HepG2 (cell line): ENCODE results near the gene PSMB3. TPM values are rescaled to one million over a fixed set of nuclear protein-coding genes. Genes with fewer than 3 reads are reported as not detected.
"Not testable (repeated sequence)": the region's sequence is repeated elsewhere in the genome, so short reads cannot be mapped to it uniquely, and the experiment has no call there.

Source experiments
- ATAC-seq: fragments of 200-7000 bp; cut with Tn5 transposase; 3 replicates; pipeline ENCODE4 v1.9.1; 2020; ENCODE audit warnings: mild to moderate bottlenecking, moderate library complexity
- BruUV-seq: library from RNA; stranded (reverse); fragments of 400-500 nt; replicated peaks from 2 replicates; lab custom pipeline; 2021; lab: Mats Ljungman, UMichigan
- CTCF ChIA-PET: fragments of 300-600 bp; formaldehyde crosslinking; extraction: SDS; loops from one replicate; lab custom pipeline; 2021; ENCODE audit warnings: low total read pairs, inconsistent platforms, low intra/inter-chr PET ratio; lab: Yijun Ruan, JAX
- POLR2A ChIA-PET: fragments of 350-600 bp; sonication (Branson Sonifier 250); formaldehyde crosslinking; loops from one replicate; lab custom pipeline; 2020; ENCODE audit warnings: antibody characterized with exemption, inconsistent platforms; lab: Yijun Ruan, JAX
- DNase-seq: peaks from one replicate; pipeline ENCODE4 v3.0.0-alpha.2; 2015; ENCODE audit warnings: low spot score
- FAIRE-seq: peaks from 3 replicates; lab custom pipeline; 2011; peaks lifted over from hg19 to GRCh38; lab: Jason Lieb, UNC
- H2AFZ ChIP-seq: one replicate; pipeline ENCODE4 v1.6.1; 2011; ENCODE audit warnings: low read length, inconsistent platforms
- H3K27ac ChIP-seq: fragments of 300-600 bp; 3 replicates; pipeline ENCODE4 v1.8.0; 2011; ENCODE audit warnings: mixed run types, mild to moderate bottlenecking, mixed read lengths, low read length, inconsistent platforms; ENCODE audit not compliant: insufficient read depth; ENCODE audit errors: extremely low read length
- H3K27me3 ChIP-seq, 2 experiments: fragments of 200-600 bp in 1 of 2; 2 replicates in 1 of 2; 3 replicates in 1 of 2; pipeline versions ENCODE4 v1.6.0 to v1.8.0; 2011; ENCODE audit warnings: low read length in 2 of 2, mild to moderate bottlenecking in 2 of 2, moderate library complexity in 2 of 2, inconsistent platforms in 1 of 2; ENCODE audit not compliant: insufficient read depth in 2 of 2, control insufficient read depth in 1 of 2
- H3K36me3 ChIP-seq, 2 experiments: fragments of 200-600 bp in 1 of 2; replicated peaks in 1 of 2; 2 replicates in 1 of 2; 3 replicates in 1 of 2; pipeline versions ENCODE4 v1.5.1 to v1.8.0; 2011; ENCODE audit warnings: low read length in 2 of 2, inconsistent platforms in 1 of 2; ENCODE audit not compliant: insufficient read depth in 2 of 2, control insufficient read depth in 1 of 2
- H3K4me1 ChIP-seq: 2 replicates; pipeline ENCODE4 v1.5.1; 2012; ENCODE audit warnings: low read length, inconsistent platforms; ENCODE audit not compliant: insufficient read depth
- H3K4me2 ChIP-seq: 2 replicates; pipeline ENCODE4 v1.6.0; 2011; ENCODE audit warnings: low read depth, low read length, inconsistent platforms
- H3K4me3 ChIP-seq, 3 experiments: fragments of 200-600 bp in 1 of 3; sonication (generic), shearing (Covaris generic) in 1 of 3; replicated peaks in 1 of 3; 2 replicates each; pipeline ENCODE4 v1.5.1; 2011 to 2016; ENCODE audit warnings: low read length in 3 of 3, inconsistent platforms in 2 of 3, low read depth in 2 of 3, mild to moderate bottlenecking in 2 of 3, control low read depth in 1 of 3, mixed read lengths in 1 of 3; ENCODE audit not compliant: insufficient read depth in 1 of 3
- H3K79me2 ChIP-seq: one replicate; pipeline ENCODE4 v1.6.1; 2011; ENCODE audit warnings: low read length, inconsistent platforms; ENCODE audit not compliant: insufficient read depth
- H3K9ac ChIP-seq: 2 replicates; pipeline ENCODE4 v1.6.0; 2011; ENCODE audit warnings: mild to moderate bottlenecking, low read depth, low read length, inconsistent platforms; ENCODE audit not compliant: insufficient read depth
- H3K9me3 ChIP-seq: 2 replicates; pipeline ENCODE4 v1.5.1; 2012; ENCODE audit warnings: mild to moderate bottlenecking, low read length
- H4K20me1 ChIP-seq: 2 replicates; pipeline ENCODE4 v1.6.0; 2011; ENCODE audit warnings: inconsistent platforms, mild to moderate bottlenecking, low read length, moderate library complexity; ENCODE audit not compliant: insufficient read depth
- POLR2G ChIP-seq: fragments of 200-400 bp; formaldehyde crosslinking; IDR thresholded peaks from 2 replicates; pipeline ENCODE4 v1.6.1; 2018; ENCODE audit warnings: mild to moderate bottlenecking, low read depth, low read length, moderate library complexity
- ZFP90 ChIP-seq: sonication (generic); formaldehyde crosslinking; IDR thresholded peaks from 2 replicates; pipeline ENCODE4 v1.8.0; 2022; ENCODE audit warnings: missing genetic modification reagents, mild to moderate bottlenecking, inconsistent platforms, borderline replicate concordance
- ZNF121 ChIP-seq: sonication (generic); formaldehyde crosslinking; IDR thresholded peaks from 2 replicates; pipeline ENCODE4 v1.5.0; 2020; ENCODE audit warnings: mild to moderate bottlenecking, missing genetic modification reagents
- WGBS: methylation state at CpG from one replicate; pipeline ENCODE4 v1.1.6; 2017; ENCODE audit warnings: low lambda C conversion rate; 5-methylcytosine and 5-hydroxymethylcytosine counted together
- in situ Hi-C: cut with HindIII; loops from 2 replicates; pipeline ENCODE4 v1.10.0; 2017; ENCODE audit warnings: low pct_unique_long_range_greater_than_20kb; ENCODE audit not compliant: extremely low pct_ligation_motif_present
- intact Hi-C: fragments of 100-400 bp; cut with micrococcal nuclease; formaldehyde crosslinking; loops from one replicate; pipeline ENCODE4 v1.10.0; 2022; ENCODE audit not compliant: unreplicated experiment
- polyA plus RNA-seq, 8 experiments: library from polyadenylated mRNA; depleted of rRNA in 3 of 8; stranded (reverse) in 7 of 8; unstranded in 1 of 8; fragments of >200 nt; fragmentation: Illumina TruSeq in 4 of 8; extraction: Trizol in 4 of 8; gene quantifications; 2 replicates each; pipeline versions ENCODE4 v1.2.1 to v1.2.3, GENCODE V29; 2011 to 2016; ENCODE audit warnings: low read depth in 4 of 8, missing spikeins in 1 of 8, mixed read lengths in 1 of 8; ENCODE audit not compliant: insufficient read depth in 1 of 8
- total RNA-seq, 5 experiments: library from RNA; depleted of rRNA; stranded (reverse); fragments of >200 nt; fragmentation: Illumina TruSeq; extraction: Trizol; gene quantifications; 2 replicates each; pipeline ENCODE4 v1.2.3, GENCODE V29; 2016; ENCODE audit warnings: low read depth in 1 of 5

The PSMB3 gene
- total and polyA plus RNA-seq, 2 of the 13 experiments (the other 11 are each of a cell fraction or from before 2014, with no cell fraction given): 366 to 517 TPM

- Histone ChIP-seq H3K9ac (no peak overlapping the region), H3K79me2 (peaks cover 13% of the 10 kb centered on the region), H3K4me3 (no peak overlapping the region), H3K4me2 (no peak overlapping the region), H2AFZ (no peak overlapping the region), H4K20me1 (no peaks in the 10 kb centered on the region), H3K27ac (no peak overlapping the region), H3K4me1 (no peaks in the 10 kb centered on the region), H3K36me3 (peaks cover 12 to 33% of the 10 kb centered on the region in 2 experiments), H3K9me3 (no peaks in the 10 kb centered on the region), H3K27me3 (no peaks in the 10 kb centered on the region)
- in situ Hi-C loops: no loop called here
- FAIRE-seq (no peak), DNase-seq (no peak), ATAC-seq (0 out of 3 replicates have a peak, but pooled peaks have one; percentile 13)
- POLR2A ChIA-PET: interaction anchor here (0.6 to 1.2 kb wide), 2 partner anchors 8 to 38 kb away, joined by 3 read pairs; no protein-coding TSS in a partner anchor
- WGBS: 75% methylated on average over 1 of the region's 1 CpG
- CTCF ChIA-PET: no interaction called here
- BruUV-seq: TSS peak; percentile 15
- no peak for TF ChIP-seq ZFP90
- TF ChIP-seq POLR2G: peak; percentile 36; the same call in 1 of the 2 replicates
- intact Hi-C loops: no loop called here
Observed at GRCh38 chr17:38789185-38789584, 36.6 kb downstream of the PSMB3 start.

- intact Hi-C loops, CTCF ChIA-PET, DNase-seq: not testable (repeated sequence)
Observed at GRCh38 chr17:38790148-38790707, 37.7 kb downstream of the PSMB3 start.

More at GRCh38 chr17:38790148-38790707, 37.7 kb downstream of the PSMB3 start:
- H2AFZ ChIP-seq, H3K4me2 ChIP-seq, FAIRE-seq, H3K4me1 ChIP-seq, H3K27me3 ChIP-seq, BruUV-seq, H3K4me3 ChIP-seq, H3K9me3 ChIP-seq, H3K9ac ChIP-seq, H3K27ac ChIP-seq, POLR2A ChIA-PET, H4K20me1 ChIP-seq, in situ Hi-C loops, ATAC-seq: not testable (repeated sequence)
- Histone ChIP-seq H3K36me3 (peaks cover 9 to 24% of the 10 kb centered on the region in 2 experiments), H3K79me2 (peaks cover 21% of the 10 kb centered on the region)
- over 99% methylated on average over 13 of the region's 13 CpGs for whole genome bisulfite sequencing
- TF ChIP-seq ZNF121 (CRISPR knock-in tag): peak; percentile 65; the same call in 1 of the 2 replicates
